ENCODE measurements around the gene CDH4. TPM values are rescaled to one million over a fixed set of nuclear protein-coding genes. Genes with fewer than 3 reads are reported as not detected.

Gene CDH4
- polyA plus RNA-seq, 2 donors, result 0.02 to 0.05 TPM

- Histone ChIP-seq H3K27ac (ENCODE audit: low read depth in 2 of 2, low read length in 1 of 2) (no peak overlapping the region), H3K27me3 (ENCODE audit: control insufficient read depth in 1 of 2, insufficient read depth in 2 of 2, low read length in 2 of 2) (no peaks in the 10 kb centered on the region), H3K4me1 (ENCODE audit: control insufficient read depth in 2 of 2, insufficient read depth in 2 of 2, low read length in 1 of 2) (no peaks in the 10 kb centered on the region), H3K4me3 (ENCODE audit: low read depth in 1 of 2, low read length in 2 of 2) (no peak overlapping the region), H3K9me3 (ENCODE audit: control insufficient read depth in 2 of 2, insufficient read depth in 1 of 2, low read depth in 1 of 2, low read length in 1 of 2) (peaks cover 0 to 2% of the 10 kb centered on the region in 2 donors), H3K36me3 (ENCODE audit: control insufficient read depth in 2 of 2, insufficient read depth in 2 of 2, low read length in 1 of 2) (no peaks in the 10 kb centered on the region)
- WGBS, 2 donors, result 81 to 86% methylated on average over 10 of the region's 10 CpGs
Measured at GRCh38 chr20:61354501-61354900, 102.4 kb downstream of the CDH4 start.

- H3K4me3 ChIP-seq (ENCODE audit: low read depth in 1 of 2, low read length in 2 of 2), result no peak overlapping the region
- WGBS, 2 donors, result 77 to 82% methylated on average over 12 of the region's 12 CpGs
- H3K36me3 ChIP-seq (ENCODE audit: control insufficient read depth in 2 of 2, insufficient read depth in 2 of 2, low read length in 1 of 2), result no peaks in the 10 kb centered on the region
- no peaks in the 10 kb centered on the region for H3K27me3 ChIP-seq (ENCODE audit: control insufficient read depth in 1 of 2, insufficient read depth in 2 of 2, low read length in 2 of 2)
- no peak overlapping the region for H3K27ac ChIP-seq (ENCODE audit: low read depth in 2 of 2, low read length in 1 of 2)
- H3K4me1 ChIP-seq (ENCODE audit: control insufficient read depth in 2 of 2, insufficient read depth in 2 of 2, low read length in 1 of 2), result no peaks in the 10 kb centered on the region
- peaks cover 0 to 2% of the 10 kb centered on the region in 2 donors for H3K9me3 ChIP-seq (ENCODE audit: control insufficient read depth in 2 of 2, insufficient read depth in 1 of 2, low read depth in 1 of 2, low read length in 1 of 2)
Measured at GRCh38 chr20:61354901-61355495, 102.9 kb downstream of the CDH4 start.

- WGBS, 2 donors, result 85 to 93% methylated on average over 5 of the region's 5 CpGs
- Histone ChIP-seq H3K4me1 (ENCODE audit: control insufficient read depth in 2 of 2, insufficient read depth in 2 of 2, low read length in 1 of 2) (no peaks in the 10 kb centered on the region), H3K27ac (ENCODE audit: low read depth in 2 of 2, low read length in 1 of 2) (no peak overlapping the region), H3K36me3 (ENCODE audit: control insufficient read depth in 2 of 2, insufficient read depth in 2 of 2, low read length in 1 of 2) (no peaks in the 10 kb centered on the region), H3K9me3 (ENCODE audit: control insufficient read depth in 2 of 2, insufficient read depth in 1 of 2, low read depth in 1 of 2, low read length in 1 of 2) (peaks cover 0 to 2% of the 10 kb centered on the region in 2 donors), H3K4me3 (ENCODE audit: low read depth in 1 of 2, low read length in 2 of 2) (no peak overlapping the region), H3K27me3 (ENCODE audit: control insufficient read depth in 1 of 2, insufficient read depth in 2 of 2, low read length in 2 of 2) (no peaks in the 10 kb centered on the region)
Measured at GRCh38 chr20:61355585-61355984, 103.5 kb downstream of the CDH4 start.

- WGBS, 2 donors, result 66 to 76% methylated on average over 7 of the region's 7 CpGs
- H3K36me3 ChIP-seq (ENCODE audit: control insufficient read depth in 2 of 2, insufficient read depth in 2 of 2, low read length in 1 of 2), result no peaks in the 10 kb centered on the region
- no peaks in the 10 kb centered on the region for H3K27me3 ChIP-seq (ENCODE audit: control insufficient read depth in 1 of 2, insufficient read depth in 2 of 2, low read length in 2 of 2)
- no peaks in the 10 kb centered on the region for H3K4me1 ChIP-seq (ENCODE audit: control insufficient read depth in 2 of 2, insufficient read depth in 2 of 2, low read length in 1 of 2)
- H3K9me3 ChIP-seq (ENCODE audit: control insufficient read depth in 2 of 2, insufficient read depth in 1 of 2, low read depth in 1 of 2, low read length in 1 of 2), result no peaks in the 10 kb centered on the region
- H3K27ac ChIP-seq (ENCODE audit: low read depth in 2 of 2, low read length in 1 of 2), result no peak overlapping the region
- H3K4me3 ChIP-seq (ENCODE audit: low read depth in 1 of 2, low read length in 2 of 2), result no peak overlapping the region
Measured at GRCh38 chr20:61356196-61356595, 104.1 kb downstream of the CDH4 start.

DNA sequence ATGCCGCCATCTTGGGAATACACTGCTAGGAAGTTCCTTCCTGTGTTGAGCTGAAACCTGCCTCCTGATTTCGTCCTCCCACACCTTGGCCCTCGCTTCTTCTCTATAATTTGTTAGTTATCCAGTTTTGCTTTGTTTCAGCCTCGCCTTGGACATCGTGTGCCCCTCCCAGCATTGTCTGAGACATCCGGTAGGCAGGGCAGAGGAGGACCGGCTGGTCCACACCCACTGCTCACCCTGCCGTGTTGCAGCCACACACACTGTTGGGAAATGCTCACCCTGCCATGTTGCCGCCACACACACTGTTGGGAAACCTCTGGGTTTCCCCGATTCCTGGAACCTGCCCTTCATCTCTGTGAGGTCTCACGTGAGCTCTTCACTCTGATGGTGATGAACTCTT is 105.1 kb downstream of the CDH4 start:
- H3K27ac ChIP-seq (ENCODE audit: low read depth in 2 of 2, low read length in 1 of 2), result no peak overlapping the region
- H3K27me3 ChIP-seq (ENCODE audit: control insufficient read depth in 1 of 2, insufficient read depth in 2 of 2, low read length in 2 of 2), result no peaks in the 10 kb centered on the region
- H3K4me1 ChIP-seq (ENCODE audit: control insufficient read depth in 2 of 2, insufficient read depth in 2 of 2, low read length in 1 of 2), result no peaks in the 10 kb centered on the region

DNA sequence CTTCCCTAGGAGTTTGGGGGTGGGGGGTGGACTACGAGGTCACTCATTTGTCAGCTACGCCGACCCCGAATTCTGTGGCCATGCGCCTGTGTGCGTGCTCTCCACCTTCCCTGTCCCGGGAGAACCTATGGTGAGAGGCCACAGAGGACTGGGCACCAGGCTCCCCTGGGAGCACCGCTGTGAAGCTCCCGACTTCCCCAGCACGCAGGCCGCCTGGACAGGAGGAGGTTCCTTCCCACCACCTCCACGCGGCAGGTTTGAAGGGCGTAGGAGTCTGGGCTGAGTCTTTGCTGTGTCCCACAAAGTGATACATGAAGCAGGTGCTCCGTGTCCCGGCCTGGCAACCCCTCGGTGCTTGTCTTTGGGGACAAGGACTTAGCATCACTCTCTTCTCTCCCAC is 107.2 kb downstream of the CDH4 start:
- Histone ChIP-seq H3K27ac (ENCODE audit: low read depth in 2 of 2, low read length in 1 of 2) (no peak overlapping the region), H3K36me3 (ENCODE audit: control insufficient read depth in 2 of 2, insufficient read depth in 2 of 2, low read length in 1 of 2) (no peaks in the 10 kb centered on the region), H3K9me3 (ENCODE audit: control insufficient read depth in 2 of 2, insufficient read depth in 1 of 2, low read depth in 1 of 2, low read length in 1 of 2) (no peaks in the 10 kb centered on the region), H3K27me3 (ENCODE audit: control insufficient read depth in 1 of 2, insufficient read depth in 2 of 2, low read length in 2 of 2) (no peaks in the 10 kb centered on the region), H3K4me1 (ENCODE audit: control insufficient read depth in 2 of 2, insufficient read depth in 2 of 2, low read length in 1 of 2) (no peaks in the 10 kb centered on the region), H3K4me3 (ENCODE audit: low read depth in 1 of 2, low read length in 2 of 2) (no peak overlapping the region)
- 76 to 83% methylated on average over 17 of the region's 17 CpGs for WGBS, 2 donors

More for the DNA sequence above, 105.1 kb downstream of the CDH4 start:
- H3K36me3 ChIP-seq (ENCODE audit: control insufficient read depth in 2 of 2, insufficient read depth in 2 of 2, low read length in 1 of 2), result no peaks in the 10 kb centered on the region
- no peak overlapping the region for H3K4me3 ChIP-seq (ENCODE audit: low read depth in 1 of 2, low read length in 2 of 2)
- WGBS, 2 donors, result 79 to 83% methylated on average over 11 of the region's 11 CpGs
- no peaks in the 10 kb centered on the region for H3K9me3 ChIP-seq (ENCODE audit: control insufficient read depth in 2 of 2, insufficient read depth in 1 of 2, low read depth in 1 of 2, low read length in 1 of 2)

- no peak overlapping the region for H3K4me3 ChIP-seq (ENCODE audit: low read depth in 1 of 2, low read length in 2 of 2)
- no peaks in the 10 kb centered on the region for H3K27me3 ChIP-seq (ENCODE audit: control insufficient read depth in 1 of 2, insufficient read depth in 2 of 2, low read length in 2 of 2)
- no peaks in the 10 kb centered on the region for H3K36me3 ChIP-seq (ENCODE audit: control insufficient read depth in 2 of 2, insufficient read depth in 2 of 2, low read length in 1 of 2)
- WGBS, 2 donors, result 73 to 81% methylated on average over 9 of the region's 9 CpGs
- H3K4me1 ChIP-seq (ENCODE audit: control insufficient read depth in 2 of 2, insufficient read depth in 2 of 2, low read length in 1 of 2), result no peaks in the 10 kb centered on the region
- no peak overlapping the region for H3K27ac ChIP-seq (ENCODE audit: low read depth in 2 of 2, low read length in 1 of 2)
- no peaks in the 10 kb centered on the region for H3K9me3 ChIP-seq (ENCODE audit: control insufficient read depth in 2 of 2, insufficient read depth in 1 of 2, low read depth in 1 of 2, low read length in 1 of 2)
Measured at GRCh38 chr20:61360296-61360695, 108.2 kb downstream of the CDH4 start.

GRCh38 chr20:61360940-61361339 is 108.9 kb downstream of the CDH4 start:
- no peak overlapping the region for H3K27ac ChIP-seq (ENCODE audit: low read depth in 2 of 2, low read length in 1 of 2)
- no peaks in the 10 kb centered on the region for H3K36me3 ChIP-seq (ENCODE audit: control insufficient read depth in 2 of 2, insufficient read depth in 2 of 2, low read length in 1 of 2)
- no peaks in the 10 kb centered on the region for H3K4me1 ChIP-seq (ENCODE audit: control insufficient read depth in 2 of 2, insufficient read depth in 2 of 2, low read length in 1 of 2)
- no peak overlapping the region for H3K4me3 ChIP-seq (ENCODE audit: low read depth in 1 of 2, low read length in 2 of 2)
- no peaks in the 10 kb centered on the region for H3K9me3 ChIP-seq (ENCODE audit: control insufficient read depth in 2 of 2, insufficient read depth in 1 of 2, low read depth in 1 of 2, low read length in 1 of 2)
- 70 to 74% methylated on average over 8 of the region's 8 CpGs for WGBS, 2 donors
- no peaks in the 10 kb centered on the region for H3K27me3 ChIP-seq (ENCODE audit: control insufficient read depth in 1 of 2, insufficient read depth in 2 of 2, low read length in 2 of 2)

DNA sequence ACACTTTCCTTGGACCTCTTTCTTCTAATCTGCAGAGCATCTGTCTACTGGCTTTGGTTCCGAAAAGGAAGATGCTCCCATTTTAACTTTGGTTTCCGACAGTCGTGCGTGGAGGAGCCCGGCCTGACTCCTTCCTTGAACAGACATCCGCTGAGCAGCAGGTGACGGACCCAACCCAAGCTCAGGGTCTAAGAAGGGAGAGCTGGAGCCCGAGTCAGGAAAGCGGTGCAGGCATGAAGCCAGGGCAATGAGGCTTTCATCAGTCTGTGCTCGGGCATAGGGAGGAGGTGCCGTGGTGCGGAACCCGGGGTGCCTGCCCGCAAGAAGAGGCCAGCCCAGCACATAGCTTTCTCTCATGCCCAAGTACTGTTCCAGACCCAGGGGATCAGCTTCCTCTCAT is 109.4 kb downstream of the CDH4 start:
- 89 to 92% methylated on average over 14 of the region's 14 CpGs for WGBS, 2 donors
- no peak overlapping the region for H3K4me3 ChIP-seq (ENCODE audit: low read depth in 1 of 2, low read length in 2 of 2)
- no peaks in the 10 kb centered on the region for H3K36me3 ChIP-seq (ENCODE audit: control insufficient read depth in 2 of 2, insufficient read depth in 2 of 2, low read length in 1 of 2)
- H3K4me1 ChIP-seq (ENCODE audit: control insufficient read depth in 2 of 2, insufficient read depth in 2 of 2, low read length in 1 of 2), result no peaks in the 10 kb centered on the region
- no peaks in the 10 kb centered on the region for H3K27me3 ChIP-seq (ENCODE audit: control insufficient read depth in 1 of 2, insufficient read depth in 2 of 2, low read length in 2 of 2)
- no peaks in the 10 kb centered on the region for H3K9me3 ChIP-seq (ENCODE audit: control insufficient read depth in 2 of 2, insufficient read depth in 1 of 2, low read depth in 1 of 2, low read length in 1 of 2)
- H3K27ac ChIP-seq (ENCODE audit: low read depth in 2 of 2, low read length in 1 of 2), result no peak overlapping the region

DNA sequence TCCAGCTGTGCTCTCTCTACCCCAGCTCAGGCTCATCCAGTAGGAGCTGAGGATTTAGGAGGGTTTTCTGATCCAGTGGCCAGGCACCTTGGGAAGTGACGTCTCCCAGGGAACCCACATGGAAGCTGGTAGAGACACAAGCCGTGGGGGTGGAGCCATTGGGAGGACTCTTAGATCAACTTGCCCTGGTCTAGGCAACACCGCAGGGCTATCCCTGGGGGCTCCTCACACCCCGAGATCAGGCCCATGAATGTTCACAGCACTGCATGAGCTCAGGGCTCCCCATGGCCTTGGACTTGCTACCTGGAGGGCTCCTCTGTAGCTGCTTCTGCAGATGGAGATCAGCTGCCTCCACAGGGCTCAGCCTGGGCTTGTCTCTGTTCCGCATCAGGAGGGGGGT is 112.1 kb downstream of the CDH4 start:
- Histone ChIP-seq H3K36me3 (ENCODE audit: control insufficient read depth in 2 of 2, insufficient read depth in 2 of 2, low read length in 1 of 2) (no peaks in the 10 kb centered on the region), H3K4me3 (ENCODE audit: low read depth in 1 of 2, low read length in 2 of 2) (no peak overlapping the region), H3K9me3 (ENCODE audit: control insufficient read depth in 2 of 2, insufficient read depth in 1 of 2, low read depth in 1 of 2, low read length in 1 of 2) (no peaks in the 10 kb centered on the region), H3K27me3 (ENCODE audit: control insufficient read depth in 1 of 2, insufficient read depth in 2 of 2, low read length in 2 of 2) (no peaks in the 10 kb centered on the region), H3K4me1 (ENCODE audit: control insufficient read depth in 2 of 2, insufficient read depth in 2 of 2, low read length in 1 of 2) (no peaks in the 10 kb centered on the region), H3K27ac (ENCODE audit: low read depth in 2 of 2, low read length in 1 of 2) (no peak overlapping the region)
- 84 to 86% methylated on average over 5 of the region's 5 CpGs for WGBS, 2 donors
